IPS DF 6.9 (cell line): ENCODE measurements around the gene ADAM15.

Experiments used
- DNase-seq: peaks from one replicate; pipeline ENCODE4 v3.0.0-alpha.2; 2013; ENCODE audit warnings: low read depth, low spot score
- H3K27ac ChIP-seq: one replicate; pipeline ENCODE4 v1.5.1; 2013; ENCODE audit warnings: low read length, control low read depth
- H3K27me3 ChIP-seq: 2 replicates; pipeline ENCODE4 v1.6.1; 2013; ENCODE audit warnings: mild to moderate bottlenecking, low read length; ENCODE audit not compliant: control insufficient read depth, insufficient read depth
- H3K36me3 ChIP-seq: 2 replicates; pipeline ENCODE4 v1.6.1; 2013; ENCODE audit warnings: low read length; ENCODE audit not compliant: control insufficient read depth, insufficient read depth
- H3K4me1 ChIP-seq: 2 replicates; pipeline ENCODE4 v1.6.1; 2013; ENCODE audit warnings: low read length; ENCODE audit not compliant: control insufficient read depth, insufficient read depth
- H3K4me3 ChIP-seq: 2 replicates; pipeline ENCODE4 v1.5.1; 2013; ENCODE audit warnings: mild to moderate bottlenecking, low read length
- H3K9me3 ChIP-seq: 2 replicates; pipeline ENCODE4 v1.6.1; 2013; ENCODE audit warnings: low read length, inconsistent platforms; ENCODE audit not compliant: control insufficient read depth, insufficient read depth
- WGBS: extraction: QIAGEN DNeasy Blood & Tissue Kit; methylation state at CpG from one replicate; pipeline ENCODE4 v1.1.7; 2013; ENCODE audit warnings: mixed read lengths, missing lambda C conversion rate; ENCODE audit not compliant: insufficient read length, insufficient coverage; 5-methylcytosine and 5-hydroxymethylcytosine counted together

Gene ADAM15

DNA sequence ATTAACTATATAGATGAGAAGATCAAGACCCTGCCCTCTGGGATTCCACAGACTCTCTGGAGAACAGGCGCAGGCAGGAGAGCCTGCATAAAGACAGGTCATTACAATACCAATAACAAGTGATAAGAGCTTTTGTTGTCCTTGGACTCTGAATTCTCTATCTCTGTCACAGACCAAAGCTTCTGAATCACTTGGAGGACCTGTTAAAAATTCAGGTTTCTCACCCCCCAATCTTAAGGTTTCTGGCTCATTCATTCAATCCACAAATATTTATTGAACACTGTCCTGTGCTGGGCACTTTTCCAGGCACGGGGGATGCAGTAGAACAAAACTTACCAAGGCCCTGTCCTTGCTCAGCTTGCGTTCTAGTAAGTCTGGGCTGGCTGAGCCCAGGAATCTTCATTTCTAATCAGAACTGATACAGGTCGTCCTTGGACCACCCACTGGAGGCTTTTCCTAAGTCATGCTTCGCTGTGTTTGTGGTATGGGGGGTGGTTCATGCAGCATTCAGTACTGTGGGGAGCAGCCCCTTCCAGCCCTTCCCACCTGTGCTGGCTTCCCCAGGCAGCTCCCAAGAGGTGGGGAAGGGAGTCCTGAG lies 13.8 kb downstream of the ADAM15 start:
- Histone ChIP-seq H3K4me3 (no peak overlapping the region), H3K27ac (no peak overlapping the region), H3K27me3 (no peaks in the 10 kb centered on the region), H3K4me1 (peaks cover 5% of the 10 kb centered on the region), H3K9me3 (no peaks in the 10 kb centered on the region), H3K36me3 (peaks cover 4% of the 10 kb centered on the region; the same call in 1 of the 2 replicates)
- no CpG with 5 or more reads among the region's 5 CpGs for WGBS
- no peak for DNase-seq

DNA sequence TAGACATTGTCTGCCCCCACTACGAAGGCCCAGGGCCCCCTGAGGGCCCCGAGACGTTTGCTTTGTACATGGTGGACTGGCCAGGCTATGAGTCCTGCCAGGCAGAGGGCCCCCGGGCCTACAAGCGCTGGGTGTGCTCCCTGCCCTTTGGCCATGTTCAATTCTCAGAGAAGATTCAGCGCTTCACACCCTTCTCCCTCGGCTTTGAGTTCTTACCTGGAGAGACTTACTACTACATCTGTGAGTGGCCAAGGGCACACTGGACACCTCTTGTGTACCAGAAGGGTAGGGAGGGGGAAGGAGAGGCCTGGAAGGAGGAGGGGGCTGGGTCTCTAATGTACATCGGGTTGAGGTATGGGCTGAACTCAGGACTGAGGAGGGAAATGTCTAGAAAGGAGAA lies 15.7 kb downstream of the ADAM15 start:
- Histone ChIP-seq H3K27me3 (no peaks in the 10 kb centered on the region), H3K36me3 (peaks cover 4% of the 10 kb centered on the region; the same call in 1 of the 2 replicates), H3K4me3 (no peak overlapping the region), H3K4me1 (peaks cover 7% of the 10 kb centered on the region), H3K27ac (no peak overlapping the region), H3K9me3 (no peaks in the 10 kb centered on the region)
- no peak for DNase-seq
- no CpG with 5 or more reads among the region's 8 CpGs for WGBS

DNA sequence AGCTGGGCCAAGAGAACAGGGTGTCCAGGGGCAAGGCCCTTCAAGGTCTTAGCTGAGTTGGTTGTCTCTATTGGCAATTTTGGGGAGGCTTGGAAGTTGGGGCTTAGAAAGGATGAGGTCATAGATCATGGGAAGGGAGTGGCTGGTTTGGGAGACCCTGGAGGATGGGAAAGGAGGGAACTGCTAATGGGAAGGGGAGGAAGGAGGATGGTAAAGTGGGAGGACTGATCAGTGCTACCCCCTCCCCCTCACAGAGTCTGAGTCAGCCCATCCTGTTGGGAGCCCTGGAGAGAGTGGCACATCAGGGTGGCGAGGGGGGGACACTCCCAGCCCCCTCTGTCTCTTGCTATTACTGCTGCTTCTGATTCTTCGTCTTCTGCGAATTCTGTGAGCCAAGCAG lies 17.5 kb downstream of the ADAM15 start:
- no CpG with 5 or more reads among the region's 3 CpGs for WGBS
- Histone ChIP-seq H3K36me3 (peaks cover 4% of the 10 kb centered on the region; the same call in 1 of the 2 replicates), H3K27me3 (no peaks in the 10 kb centered on the region), H3K27ac (no peak overlapping the region), H3K9me3 (no peaks in the 10 kb centered on the region), H3K4me1 (peaks cover 13% of the 10 kb centered on the region), H3K4me3 (no peak overlapping the region)
- DNase-seq = no peak

DNA sequence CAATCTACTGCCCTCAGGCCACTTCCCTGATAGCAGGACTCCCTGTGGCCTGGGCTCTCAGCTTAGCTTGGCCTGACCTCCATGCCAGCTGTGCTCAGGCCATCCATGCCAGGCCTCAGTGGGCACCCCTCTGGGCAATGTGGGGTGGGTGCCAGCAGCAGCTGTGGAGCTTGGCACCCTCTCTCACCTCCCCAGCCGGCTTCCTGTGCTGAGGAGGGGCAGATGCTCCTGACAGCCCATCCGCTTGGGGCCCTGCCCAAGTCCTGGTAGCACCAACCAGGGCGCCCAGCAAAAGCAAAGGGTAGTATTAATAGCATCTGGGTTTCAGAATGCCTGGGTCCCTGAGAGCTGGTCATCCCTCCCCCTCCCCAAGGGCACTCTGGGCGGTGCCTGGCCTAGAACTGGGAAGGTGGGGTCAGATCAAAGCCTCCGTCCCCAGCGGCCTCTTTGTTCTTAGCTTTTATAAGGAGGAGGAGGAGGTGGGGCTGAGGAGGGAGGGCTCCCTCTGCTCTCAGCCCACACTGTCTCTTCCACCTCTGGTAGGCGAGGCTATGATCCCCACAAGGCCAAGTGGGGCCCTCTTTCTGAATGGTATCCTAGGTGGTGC lies 18.5 kb downstream of the ADAM15 start:
- no CpG with 5 or more reads among the region's 7 CpGs for WGBS
- no peak overlapping the region for H3K27ac ChIP-seq
- H3K9me3 ChIP-seq = no peaks in the 10 kb centered on the region
- no peaks in the 10 kb centered on the region for H3K27me3 ChIP-seq
- H3K4me3 ChIP-seq = no peak overlapping the region; the same call in 1 of the 2 replicates
- H3K36me3 ChIP-seq = peaks cover 4% of the 10 kb centered on the region; the same call in 1 of the 2 replicates
- no peak for DNase-seq
- peaks cover 13% of the 10 kb centered on the region for H3K4me1 ChIP-seq

DNA sequence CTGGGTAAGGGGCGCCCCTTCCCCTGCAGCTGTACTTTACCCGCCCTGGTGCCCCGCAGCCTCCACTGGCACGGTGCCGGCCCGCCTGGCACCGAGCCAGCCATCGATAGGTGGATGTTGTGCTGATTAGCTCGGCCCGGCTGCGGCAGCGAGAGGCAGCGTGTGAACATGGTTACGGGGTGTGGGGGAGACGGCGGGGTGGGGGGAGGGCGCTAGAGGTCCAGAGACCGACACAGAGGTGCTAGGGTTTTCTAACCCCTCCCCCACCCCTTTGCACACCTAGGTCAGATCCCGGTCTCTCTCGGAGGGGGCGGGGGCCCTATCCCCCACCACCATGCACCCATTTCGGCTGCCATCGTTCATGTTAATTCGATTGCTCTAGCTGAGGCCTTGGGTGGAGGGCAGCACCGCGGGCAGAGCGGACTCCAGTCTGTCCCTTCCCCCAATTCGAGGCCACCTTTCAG lies 19.1 kb downstream of the ADAM15 start:
- no peak for DNase-seq
- H3K4me1 ChIP-seq = peaks cover 13% of the 10 kb centered on the region
- H3K27ac ChIP-seq = no peak overlapping the region
- no peaks in the 10 kb centered on the region for H3K9me3 ChIP-seq
- H3K27me3 ChIP-seq = no peaks in the 10 kb centered on the region
- H3K4me3 ChIP-seq = peak overlapping the region; percentile 32; the same call in 1 of the 2 replicates
- WGBS = no CpG with 5 or more reads among the region's 28 CpGs
- peaks cover 4% of the 10 kb centered on the region; the same call in 1 of the 2 replicates for H3K36me3 ChIP-seq

DNA sequence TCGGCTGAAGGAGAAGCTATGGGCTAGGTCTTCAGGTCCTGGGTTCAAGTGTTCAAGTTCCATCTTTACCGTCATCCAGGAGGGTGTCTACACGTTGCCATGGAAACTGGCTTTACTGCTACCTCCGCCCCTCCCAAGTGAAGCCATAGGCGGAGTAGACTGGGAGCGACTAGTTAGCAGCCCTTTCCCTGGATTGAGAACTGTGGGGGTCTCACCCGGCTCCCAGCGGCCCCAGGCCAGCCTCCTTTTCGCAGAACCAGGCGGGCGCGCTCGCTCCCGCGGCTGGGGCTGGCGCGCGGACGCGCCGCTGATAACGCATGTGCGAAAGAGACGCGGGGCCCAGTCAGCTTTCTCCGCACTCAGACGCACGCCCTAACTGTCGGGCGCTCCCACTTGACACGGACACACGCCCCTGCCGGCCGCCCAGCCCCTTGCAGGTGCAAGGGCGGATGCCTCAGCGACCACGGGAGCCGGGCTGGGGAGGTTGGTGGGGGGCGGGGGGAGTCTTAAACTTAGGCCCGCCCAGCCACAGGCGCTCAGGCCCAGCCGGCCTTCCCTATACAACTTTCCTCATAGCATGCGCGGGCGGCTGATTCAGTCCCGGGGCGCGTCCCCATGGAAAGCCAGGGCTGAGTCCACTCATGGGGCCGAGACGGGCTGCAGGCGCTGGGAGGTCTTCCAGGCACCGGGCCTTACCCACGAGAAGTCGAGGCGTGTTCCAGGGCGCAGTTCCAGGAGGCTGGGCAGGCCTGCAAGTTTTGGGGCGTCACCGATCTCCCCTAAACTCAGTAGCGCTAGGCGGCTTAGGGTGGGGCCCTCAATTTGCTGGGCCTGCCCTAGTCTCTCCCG lies 19.8 kb downstream of the ADAM15 start:
- no CpG with 5 or more reads among the region's 61 CpGs for WGBS
- no peak for DNase-seq
- peaks cover 4% of the 10 kb centered on the region; the same call in 1 of the 2 replicates for H3K36me3 ChIP-seq
- peak overlapping the region; percentile 32; the same call in 1 of the 2 replicates for H3K4me3 ChIP-seq
- peaks cover 13% of the 10 kb centered on the region for H3K4me1 ChIP-seq
- H3K9me3 ChIP-seq = no peaks in the 10 kb centered on the region
- H3K27ac ChIP-seq = no peak overlapping the region
- no peaks in the 10 kb centered on the region for H3K27me3 ChIP-seq

DNA sequence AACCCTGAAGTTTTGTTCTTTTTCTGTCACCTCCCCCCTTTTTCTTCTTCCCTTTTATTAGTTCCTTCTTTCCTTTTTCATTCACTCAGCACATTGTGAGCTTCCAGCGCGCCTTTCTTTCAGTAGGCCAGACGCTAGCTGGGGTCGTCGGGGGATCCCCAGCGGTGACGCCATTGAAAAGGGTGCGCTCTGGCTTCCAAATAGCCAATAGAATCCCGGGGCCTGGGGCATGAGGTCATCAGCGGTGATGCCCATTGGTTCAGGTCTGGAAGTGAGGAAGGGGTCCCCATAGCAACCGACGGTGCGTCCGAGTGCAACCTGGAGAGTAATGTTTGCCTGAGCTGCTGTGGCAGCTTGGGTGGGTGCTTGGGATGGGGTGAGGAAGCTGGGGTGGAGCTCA lies 20.6 kb downstream of the ADAM15 start:
- Histone ChIP-seq H3K4me1 (peaks cover 13% of the 10 kb centered on the region), H3K27ac (no peak overlapping the region), H3K27me3 (no peaks in the 10 kb centered on the region), H3K4me3 (no peak overlapping the region), H3K36me3 (no peaks in the 10 kb centered on the region), H3K9me3 (no peaks in the 10 kb centered on the region)
- DNase-seq = no peak
- WGBS = no CpG with 5 or more reads among the region's 14 CpGs

DNA sequence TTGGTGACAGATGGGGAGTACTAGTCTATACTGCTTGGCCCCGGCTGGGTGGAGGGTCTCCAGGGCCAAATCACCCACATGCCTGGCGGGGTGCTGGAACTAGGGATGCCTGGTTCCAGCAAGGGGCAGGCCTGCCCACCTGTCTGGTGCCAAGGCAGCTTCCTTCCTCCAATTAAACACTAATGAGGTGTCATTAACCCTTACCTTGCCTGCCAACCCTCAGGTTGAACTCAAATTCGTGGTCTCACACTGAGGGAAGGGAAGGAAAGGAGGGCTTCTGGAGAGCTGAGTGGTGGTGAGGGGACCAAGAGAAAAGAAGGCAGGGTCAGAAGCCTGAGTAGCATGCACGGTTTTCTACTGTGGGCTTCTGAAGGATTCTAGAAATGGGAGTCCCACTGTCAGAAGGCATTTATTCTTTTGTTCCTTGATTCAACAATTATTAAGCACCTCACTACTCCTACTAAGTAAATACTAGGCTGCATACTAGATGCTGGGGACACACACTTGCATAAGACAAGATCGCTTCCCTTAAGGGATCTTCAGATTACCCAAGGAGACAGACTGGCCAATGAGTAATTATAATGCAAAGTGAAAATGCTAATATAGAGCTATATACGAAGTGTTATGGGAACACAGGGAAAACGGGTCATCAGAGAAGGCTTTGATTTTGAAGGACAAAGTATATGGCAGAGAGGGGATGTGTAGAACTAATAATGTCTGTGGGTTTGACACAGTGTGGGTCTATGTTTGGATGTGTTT lies 21.6 kb downstream of the ADAM15 start:
- Histone ChIP-seq H3K9me3 (no peaks in the 10 kb centered on the region), H3K27ac (no peak overlapping the region), H3K4me1 (peaks cover 13% of the 10 kb centered on the region), H3K4me3 (no peak overlapping the region), H3K36me3 (no peaks in the 10 kb centered on the region), H3K27me3 (peaks cover 4% of the 10 kb centered on the region)
- no CpG with 5 or more reads among the region's 7 CpGs for WGBS
- DNase-seq = no peak

DNA sequence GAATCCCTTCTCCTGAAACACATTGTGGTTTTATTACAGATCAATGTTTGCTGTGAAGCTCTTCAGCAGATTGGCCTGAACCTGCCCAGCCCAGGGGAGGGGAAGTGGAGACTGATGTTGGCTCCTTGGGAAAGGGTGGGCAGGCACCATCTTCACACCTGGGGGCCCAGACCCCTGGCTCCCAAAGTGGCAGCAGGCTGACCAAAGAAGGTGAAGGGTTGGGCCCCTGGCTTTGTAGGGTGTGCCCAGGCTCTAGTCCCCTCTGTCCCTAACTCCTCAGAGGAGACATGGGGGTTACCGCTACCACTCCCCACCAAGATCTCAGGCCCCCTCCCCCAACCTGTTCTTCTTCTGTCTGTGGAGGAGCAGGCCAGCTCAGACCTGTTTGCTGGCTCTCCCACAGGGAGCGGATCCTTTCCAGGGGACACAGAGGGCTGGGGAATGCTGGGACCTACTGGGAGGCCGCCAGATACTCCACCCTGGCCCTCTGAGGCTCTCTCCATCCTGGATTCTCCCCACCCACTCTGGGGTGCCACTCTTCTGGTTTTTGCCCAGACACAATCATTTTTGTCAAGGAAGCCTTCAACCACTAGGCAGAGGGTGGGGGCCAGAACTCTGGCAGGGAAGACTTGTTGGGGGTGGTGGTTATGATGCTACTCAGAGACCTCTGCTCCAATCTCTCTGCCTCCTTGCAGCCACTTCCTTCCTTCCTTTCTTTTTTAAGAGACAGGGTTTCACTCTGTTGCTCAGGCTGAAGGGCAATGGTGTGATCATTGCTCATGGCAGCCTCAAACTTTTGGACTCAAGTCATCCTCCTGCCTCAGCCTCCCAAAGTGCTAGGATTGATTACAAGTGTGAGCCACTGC lies 22.5 kb downstream of the ADAM15 start:
- Histone ChIP-seq H3K36me3 (no peaks in the 10 kb centered on the region), H3K9me3 (no peaks in the 10 kb centered on the region), H3K27me3 (peaks cover 10% of the 10 kb centered on the region), H3K4me3 (no peak overlapping the region), H3K4me1 (peaks cover 14% of the 10 kb centered on the region), H3K27ac (no peak overlapping the region)
- no peak for DNase-seq
- no CpG with 5 or more reads among the region's 3 CpGs for WGBS
